ENCODE results near the gene CDC14B.

Gene CDC14B

GRCh38 chr9:96460470-96460869 is 159.2 kb downstream of the CDC14B start:
- Histone ChIP-seq H3K4me1 (ENCODE audit: control insufficient read depth, insufficient read depth, low read length) (peaks cover 9% of the 10 kb centered on the region), H3K36me3 (ENCODE audit: control insufficient read depth, insufficient read depth, low read length) (no peaks in the 10 kb centered on the region), H3K9me3 (ENCODE audit: control insufficient read depth, insufficient read depth, low read length) (no peaks in the 10 kb centered on the region), H3K9ac (ENCODE audit: low read depth, low read length) (no peak overlapping the region), H3K4me3 (ENCODE audit: low read depth, low read length) (no peak overlapping the region), H3K27me3 (ENCODE audit: control insufficient read depth, insufficient read depth, low read length) (no peaks in the 10 kb centered on the region)

- no peaks in the 10 kb centered on the region for H3K9me3 ChIP-seq (ENCODE audit: control insufficient read depth, insufficient read depth, low read length)
- no peak overlapping the region for H3K9ac ChIP-seq (ENCODE audit: low read depth, low read length)
- H3K36me3 ChIP-seq (ENCODE audit: control insufficient read depth, insufficient read depth, low read length) = no peaks in the 10 kb centered on the region
- H3K4me3 ChIP-seq (ENCODE audit: low read depth, low read length) = no peak overlapping the region
- no peaks in the 10 kb centered on the region for H3K27me3 ChIP-seq (ENCODE audit: control insufficient read depth, insufficient read depth, low read length)
- peaks cover 9% of the 10 kb centered on the region for H3K4me1 ChIP-seq (ENCODE audit: control insufficient read depth, insufficient read depth, low read length)
Measured at GRCh38 chr9:96459268-96460007, 160.2 kb downstream of the CDC14B start.

- H3K27me3 ChIP-seq (ENCODE audit: control insufficient read depth, insufficient read depth, low read length) = no peaks in the 10 kb centered on the region
- H3K4me3 ChIP-seq (ENCODE audit: low read depth, low read length) = no peak overlapping the region
- no peaks in the 10 kb centered on the region for H3K9me3 ChIP-seq (ENCODE audit: control insufficient read depth, insufficient read depth, low read length)
- no peak overlapping the region for H3K9ac ChIP-seq (ENCODE audit: low read depth, low read length)
- peaks cover 9% of the 10 kb centered on the region for H3K4me1 ChIP-seq (ENCODE audit: control insufficient read depth, insufficient read depth, low read length)
- H3K36me3 ChIP-seq (ENCODE audit: control insufficient read depth, insufficient read depth, low read length) = no peaks in the 10 kb centered on the region
Measured at GRCh38 chr9:96458226-96458625, 161.4 kb downstream of the CDC14B start.

- no peak overlapping the region for H3K9ac ChIP-seq (ENCODE audit: low read depth, low read length)
- no peaks in the 10 kb centered on the region for H3K27me3 ChIP-seq (ENCODE audit: control insufficient read depth, insufficient read depth, low read length)
- no peaks in the 10 kb centered on the region for H3K9me3 ChIP-seq (ENCODE audit: control insufficient read depth, insufficient read depth, low read length)
- H3K4me1 ChIP-seq (ENCODE audit: control insufficient read depth, insufficient read depth, low read length) = peaks cover 6% of the 10 kb centered on the region
- H3K4me3 ChIP-seq (ENCODE audit: low read depth, low read length) = no peak overlapping the region
- no peaks in the 10 kb centered on the region for H3K36me3 ChIP-seq (ENCODE audit: control insufficient read depth, insufficient read depth, low read length)
Measured at GRCh38 chr9:96457266-96457665, 162.4 kb downstream of the CDC14B start.

- Histone ChIP-seq H3K9ac (ENCODE audit: low read depth, low read length) (no peak overlapping the region), H3K9me3 (ENCODE audit: control insufficient read depth, insufficient read depth, low read length) (no peaks in the 10 kb centered on the region), H3K4me1 (ENCODE audit: control insufficient read depth, insufficient read depth, low read length) (peaks cover 8% of the 10 kb centered on the region), H3K36me3 (ENCODE audit: control insufficient read depth, insufficient read depth, low read length) (no peaks in the 10 kb centered on the region), H3K27me3 (ENCODE audit: control insufficient read depth, insufficient read depth, low read length) (peaks cover 20% of the 10 kb centered on the region), H3K4me3 (ENCODE audit: low read depth, low read length) (no peak overlapping the region)
Measured at GRCh38 chr9:96453625-96454024, 166.0 kb downstream of the CDC14B start.

- no peak overlapping the region for H3K9ac ChIP-seq (ENCODE audit: low read depth, low read length)
- no peaks in the 10 kb centered on the region for H3K36me3 ChIP-seq (ENCODE audit: control insufficient read depth, insufficient read depth, low read length)
- H3K4me3 ChIP-seq (ENCODE audit: low read depth, low read length) = peak overlapping the region; percentile 58
- no peaks in the 10 kb centered on the region for H3K9me3 ChIP-seq (ENCODE audit: control insufficient read depth, insufficient read depth, low read length)
- peaks cover 32% of the 10 kb centered on the region for H3K27me3 ChIP-seq (ENCODE audit: control insufficient read depth, insufficient read depth, low read length)
- peaks cover 8% of the 10 kb centered on the region for H3K4me1 ChIP-seq (ENCODE audit: control insufficient read depth, insufficient read depth, low read length)
Measured at GRCh38 chr9:96450613-96451528, 168.8 kb downstream of the CDC14B start.
